ENCODE data around the gene CYP8B1. TPM values are rescaled to one million over a fixed set of nuclear protein-coding genes. Genes with fewer than 3 reads are reported as not detected.

Gene CYP8B1
- total and polyA plus RNA-seq, 2 donors (not counting 1 experiment from before 2014, with no cell fraction given), result not detected

DNA sequence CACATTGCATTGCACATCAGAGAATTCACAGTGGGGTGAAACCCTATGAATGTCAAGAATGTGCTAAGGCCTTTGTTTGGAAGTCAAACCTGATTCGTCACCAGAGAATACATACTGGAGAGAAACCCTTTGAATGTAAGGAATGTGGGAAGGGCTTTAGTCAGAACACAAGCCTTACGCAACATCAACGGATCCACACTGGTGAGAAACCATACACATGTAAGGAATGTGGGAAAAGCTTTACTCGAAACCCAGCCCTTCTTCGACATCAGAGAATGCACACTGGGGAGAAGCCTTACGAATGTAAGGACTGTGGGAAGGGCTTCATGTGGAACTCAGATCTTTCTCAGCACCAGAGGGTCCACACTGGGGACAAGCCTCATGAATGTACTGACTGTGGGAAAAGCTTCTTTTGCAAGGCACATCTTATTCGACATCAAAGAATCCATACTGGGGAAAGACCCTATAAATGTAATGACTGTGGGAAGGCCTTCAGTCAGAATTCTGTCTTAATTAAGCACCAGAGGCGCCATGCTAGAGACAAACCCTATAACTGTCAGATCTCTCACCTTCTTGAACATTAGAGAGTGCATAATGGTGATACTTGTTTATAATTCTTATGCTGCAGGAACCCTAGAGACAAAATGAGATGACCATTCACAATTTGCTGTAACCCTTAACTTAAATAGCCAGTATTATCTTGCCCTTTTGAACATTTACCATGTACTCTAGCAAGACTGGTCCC is 39.3 kb upstream of the CYP8B1 start:
- DNase-seq (ENCODE audit: low read depth in 2 of 2), result peak in 1 of 2 donors; percentile 14
- no peak overlapping the region for H2AFZ ChIP-seq (ENCODE audit: low read length)
- H3K9me3 ChIP-seq (ENCODE audit: control insufficient read depth, insufficient read depth, low read depth, low read length), result no peaks in the 10 kb centered on the region
- TF ChIP-seq, protein P1, sequence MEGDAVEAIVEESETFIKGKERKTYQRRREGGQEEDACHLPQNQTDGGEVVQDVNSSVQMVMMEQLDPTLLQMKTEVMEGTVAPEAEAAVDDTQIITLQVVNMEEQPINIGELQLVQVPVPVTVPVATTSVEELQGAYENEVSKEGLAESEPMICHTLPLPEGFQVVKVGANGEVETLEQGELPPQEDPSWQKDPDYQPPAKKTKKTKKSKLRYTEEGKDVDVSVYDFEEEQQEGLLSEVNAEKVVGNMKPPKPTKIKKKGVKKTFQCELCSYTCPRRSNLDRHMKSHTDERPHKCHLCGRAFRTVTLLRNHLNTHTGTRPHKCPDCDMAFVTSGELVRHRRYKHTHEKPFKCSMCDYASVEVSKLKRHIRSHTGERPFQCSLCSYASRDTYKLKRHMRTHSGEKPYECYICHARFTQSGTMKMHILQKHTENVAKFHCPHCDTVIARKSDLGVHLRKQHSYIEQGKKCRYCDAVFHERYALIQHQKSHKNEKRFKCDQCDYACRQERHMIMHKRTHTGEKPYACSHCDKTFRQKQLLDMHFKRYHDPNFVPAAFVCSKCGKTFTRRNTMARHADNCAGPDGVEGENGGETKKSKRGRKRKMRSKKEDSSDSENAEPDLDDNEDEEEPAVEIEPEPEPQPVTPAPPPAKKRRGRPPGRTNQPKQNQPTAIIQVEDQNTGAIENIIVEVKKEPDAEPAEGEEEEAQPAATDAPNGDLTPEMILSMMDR (conservative IDR thresholded peaks at IDR 0.05 in 1 of 2, IDR thresholded peaks at IDR 0.05 in 1 of 2; ENCODE audit: low read depth in 1 of 2, low read length in 2 of 2), result no peak
- no peak for TF ChIP-seq EZH2 (IDR thresholded peaks at IDR 0.05; ENCODE audit: low read length, missing control alignments)
- no peak overlapping the region for H3K4me3 ChIP-seq (replicated peaks in 1 of 4; ENCODE audit: control extremely low read depth in 1 of 4, insufficient read depth in 1 of 4, low read depth in 3 of 4, low read length in 4 of 4)
- H3K79me2 ChIP-seq (ENCODE audit: control insufficient read depth, insufficient read depth, low read length), result no peaks in the 10 kb centered on the region
- no peak overlapping the region for H3K4me2 ChIP-seq (ENCODE audit: extremely low read depth, insufficient read depth, low read length)
- H4K20me1 ChIP-seq (ENCODE audit: control insufficient read depth, extremely low read depth, insufficient read depth, low read length), result no peaks in the 10 kb centered on the region
- H3K27me3 ChIP-seq (ENCODE audit: control insufficient read depth, insufficient read depth, low read length), result no peaks in the 10 kb centered on the region
- H3K9ac ChIP-seq (ENCODE audit: insufficient read depth, low read length), result no peak overlapping the region
- no peak overlapping the region for H3K27ac ChIP-seq (ENCODE audit: insufficient read depth, low read length)
- H3K4me1 ChIP-seq (ENCODE audit: control insufficient read depth, extremely low read depth, insufficient read depth, low read length), result no peaks in the 10 kb centered on the region
- H3K36me3 ChIP-seq (ENCODE audit: control insufficient read depth, insufficient read depth, low read length), result no peaks in the 10 kb centered on the region

DNA sequence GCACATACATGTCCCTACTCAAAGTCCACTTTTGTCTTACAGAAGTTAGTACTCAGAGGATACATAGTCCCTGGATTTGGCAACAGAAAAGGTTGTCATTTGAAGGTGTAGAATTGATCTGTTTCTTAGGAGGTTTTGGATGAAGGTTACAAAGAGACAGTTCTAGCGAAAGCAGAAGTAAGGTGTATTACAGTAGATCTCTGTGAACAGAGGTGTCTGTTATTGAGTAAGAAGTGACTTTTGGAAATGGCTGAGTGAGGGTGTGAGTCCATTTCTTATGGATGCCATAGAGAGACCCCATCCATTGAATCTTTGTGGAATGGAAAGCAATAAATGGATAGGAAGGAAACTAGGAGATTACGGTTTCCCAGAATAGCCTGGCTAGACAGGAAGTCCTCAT is 35.9 kb upstream of the CYP8B1 start:
- Histone ChIP-seq H3K9me3 (ENCODE audit: control insufficient read depth, insufficient read depth, low read depth, low read length) (no peaks in the 10 kb centered on the region), H3K4me1 (ENCODE audit: control insufficient read depth, extremely low read depth, insufficient read depth, low read length) (no peaks in the 10 kb centered on the region), H3K27ac (ENCODE audit: insufficient read depth, low read length) (no peak overlapping the region), H3K36me3 (ENCODE audit: control insufficient read depth, insufficient read depth, low read length) (no peaks in the 10 kb centered on the region), H3K4me3 (replicated peaks in 1 of 4; ENCODE audit: control extremely low read depth in 1 of 4, insufficient read depth in 1 of 4, low read depth in 3 of 4, low read length in 4 of 4) (no peak overlapping the region), H2AFZ (ENCODE audit: low read length) (no peak overlapping the region), H3K79me2 (ENCODE audit: control insufficient read depth, insufficient read depth, low read length) (no peaks in the 10 kb centered on the region), H3K27me3 (ENCODE audit: control insufficient read depth, insufficient read depth, low read length) (peaks cover 7% of the 10 kb centered on the region), H3K4me2 (ENCODE audit: extremely low read depth, insufficient read depth, low read length) (no peak overlapping the region), H4K20me1 (ENCODE audit: control insufficient read depth, extremely low read depth, insufficient read depth, low read length) (no peaks in the 10 kb centered on the region), H3K9ac (ENCODE audit: insufficient read depth, low read length) (no peak overlapping the region)
- TF ChIP-seq, protein P1 (conservative IDR thresholded peaks at IDR 0.05 in 1 of 2, IDR thresholded peaks at IDR 0.05 in 1 of 2; ENCODE audit: low read depth in 1 of 2, low read length in 2 of 2), result no peak
- no peak for TF ChIP-seq EZH2 (IDR thresholded peaks at IDR 0.05; ENCODE audit: low read length, missing control alignments)
- no peak for DNase-seq (ENCODE audit: low read depth in 2 of 2)

GRCh38 chr3:42908675-42909074 is 33.0 kb upstream of the CYP8B1 start:
- H3K9me3 ChIP-seq (ENCODE audit: control insufficient read depth, insufficient read depth, low read depth, low read length), result no peaks in the 10 kb centered on the region
- H3K4me1 ChIP-seq (ENCODE audit: control insufficient read depth, extremely low read depth, insufficient read depth, low read length), result no peaks in the 10 kb centered on the region
- H3K36me3 ChIP-seq (ENCODE audit: control insufficient read depth, insufficient read depth, low read length), result no peaks in the 10 kb centered on the region
- H3K4me3 ChIP-seq (replicated peaks in 1 of 4; ENCODE audit: control extremely low read depth in 1 of 4, insufficient read depth in 1 of 4, low read depth in 3 of 4, low read length in 4 of 4), result no peak overlapping the region
- TF ChIP-seq EZH2 (IDR thresholded peaks at IDR 0.05; ENCODE audit: low read length, missing control alignments), result no peak
- TF ChIP-seq, protein P1 (conservative IDR thresholded peaks at IDR 0.05 in 1 of 2, IDR thresholded peaks at IDR 0.05 in 1 of 2; ENCODE audit: low read depth in 1 of 2, low read length in 2 of 2), result no peak
- H3K27ac ChIP-seq (ENCODE audit: insufficient read depth, low read length), result no peak overlapping the region
- no peak overlapping the region for H2AFZ ChIP-seq (ENCODE audit: low read length)
- H3K27me3 ChIP-seq (ENCODE audit: control insufficient read depth, insufficient read depth, low read length), result peaks cover 15% of the 10 kb centered on the region
- H3K9ac ChIP-seq (ENCODE audit: insufficient read depth, low read length), result no peak overlapping the region
- H3K4me2 ChIP-seq (ENCODE audit: extremely low read depth, insufficient read depth, low read length), result no peak overlapping the region
- H4K20me1 ChIP-seq (ENCODE audit: control insufficient read depth, extremely low read depth, insufficient read depth, low read length), result no peaks in the 10 kb centered on the region
- H3K79me2 ChIP-seq (ENCODE audit: control insufficient read depth, insufficient read depth, low read length), result no peaks in the 10 kb centered on the region
- no peak for DNase-seq (ENCODE audit: low read depth in 2 of 2)

Data from fibroblast of lung (primary cell).